Gastrocnemius medialis (tissue), 4 donors: ENCODE results near the gene TMED1. TPM values are rescaled to one million over a fixed set of nuclear protein-coding genes. Genes with fewer than 3 reads are reported as not detected.
"Not testable (repeated sequence)": the region's sequence is repeated elsewhere in the genome, so short reads cannot be mapped to it uniquely, and the experiment has no call there.

ENCODE experiments used
- ATAC-seq, 2 donors: fragments of 150-250 bp; one replicate each; pipeline ENCODE4 v1.9.1; 2016
- DNase-seq, 2 donors: peaks; one replicate each; pipeline ENCODE4 v3.0.0-alpha.2; 2019
- H3K27ac ChIP-seq, 4 donors: fragments of 200-600 bp; sonication (generic); 1 replicate in 1 of 4; 2 replicates in 3 of 4; pipeline ENCODE4 v1.5.1; 2016 to 2018; ENCODE audit warnings: mild to moderate bottlenecking in 2 of 4, moderate library complexity in 1 of 4
- H3K27me3 ChIP-seq, 3 donors: fragments of 200-600 bp; sonication (generic) in 2 of 3; 1 replicate in 1 of 3; 2 replicates in 2 of 3; pipeline versions ENCODE4 v1.5.1 to v1.6.0; 2016 to 2019; ENCODE audit warnings: mild to moderate bottlenecking in 1 of 3, moderate library complexity in 1 of 3
- H3K36me3 ChIP-seq, 2 donors: fragments of 200-600 bp; sonication (generic) in 1 of 2; one replicate each; pipeline ENCODE4 v1.5.1; 2017 to 2018
- H3K4me1 ChIP-seq, 2 donors: fragments of 200-600 bp; sonication (generic) in 1 of 2; one replicate each; pipeline ENCODE4 v1.5.1; 2016 to 2017; ENCODE audit warnings: mild to moderate bottlenecking in 2 of 2
- H3K4me3 ChIP-seq, 4 donors: fragments of 200-600 bp; sonication (generic) in 3 of 4; 1 replicate in 1 of 4; 2 replicates in 3 of 4; pipeline ENCODE4 v1.5.1; 2016 to 2019; ENCODE audit warnings: mild to moderate bottlenecking in 2 of 4
- H3K9me3 ChIP-seq, 3 donors: fragments of 200-600 bp; sonication (generic) in 2 of 3; 1 replicate in 1 of 3; 2 replicates in 2 of 3; pipeline ENCODE4 v1.5.1; 2016 to 2019
- CTCF ChIP-seq, 5 experiments: fragments of 450-650 bp in 3 of 5; fragments of 200-600 bp in 2 of 5; sonication (generic) in 2 of 5; IDR thresholded peaks in 4 of 5; conservative IDR thresholded peaks in 1 of 5; 1 replicate in 4 of 5; 2 replicates in 1 of 5; pipeline ENCODE4 v1.5.1; 2016 to 2019; ENCODE audit warnings: antibody characterized with exemption in 5 of 5, mild to moderate bottlenecking in 3 of 5, moderate library complexity in 3 of 5
- POLR2A ChIP-seq, 2 donors: fragments of 450-650 bp; IDR thresholded peaks; one replicate each; pipeline ENCODE4 v1.6.1; 2017; ENCODE audit warnings: antibody characterized with exemption in 2 of 2, mild to moderate bottlenecking in 2 of 2, moderate library complexity in 2 of 2
- in situ Hi-C, 4 donors: fragments of 200-750 bp; cut with MboI; loops; one replicate each; pipeline versions ENCODE4 v1.15.0 to v1.8.0; 2017; ENCODE audit warnings: low sequenced_read_pairs in 4 of 4
- intact Hi-C: fragments of 100-400 bp; cut with DNase I; formaldehyde crosslinking; loops from one replicate; pipeline ENCODE4 v1.15.1; 2023; ENCODE audit warnings: low total_unique reads
- total RNA-seq, 4 donors: library from RNA; depleted of rRNA; stranded (reverse); fragments of >200 nt; gene quantifications; one replicate each; pipeline versions ENCODE4 v1.1.0 to v1.2.3, GENCODE V29; 2016

Gene TMED1
- total RNA-seq, 4 donors from 2014 or later, result 33.0 to 90.0 (median 57.1) TPM

- H3K36me3 ChIP-seq, result no peaks in the 10 kb centered on the region
- H3K9me3 ChIP-seq, result peaks cover 0 to 4% (median 2%) of the 10 kb centered on the region in 3 donors
- no peaks in the 10 kb centered on the region for H3K27me3 ChIP-seq
- no peak for TF ChIP-seq POLR2A (IDR thresholded peaks at IDR 0.05)
- no peak for TF ChIP-seq CTCF (IDR thresholded peaks at IDR 0.05 in 4 of 5, conservative IDR thresholded peaks at IDR 0.05 in 1 of 5)
- intact Hi-C loops (loop anchor here (5.0 to 10.0 kb wide), 2 partner anchors 137 to 275 kb away; partner anchors contain the start of genes CDKN2D, KRI1 and QTRT1), in situ Hi-C loops (no loop called here)
- ATAC-seq (no peak), DNase-seq (no peak)
- peaks cover 6 to 10% of the 10 kb centered on the region in 2 donors for H3K4me1 ChIP-seq
- H3K4me3 ChIP-seq, result no peak overlapping the region
- H3K27ac ChIP-seq, result no peak overlapping the region
Measured at GRCh38 chr19:10839114-10840050, 3.4 kb upstream of the TMED1 start.

- peaks cover 0 to 4% (median 2%) of the 10 kb centered on the region in 3 donors for H3K9me3 ChIP-seq
- intact Hi-C loops, result loop anchor here (5.0 to 10.0 kb wide), 2 partner anchors 136 to 274 kb away; partner anchors contain the start of genes CDKN2D, KRI1 and QTRT1
- in situ Hi-C loops, result no loop called here
- peaks cover 6 to 10% of the 10 kb centered on the region in 2 donors for H3K4me1 ChIP-seq
- DNase-seq (no peak), ATAC-seq (no peak)
- no peak overlapping the region for H3K27ac ChIP-seq
- no peaks in the 10 kb centered on the region for H3K27me3 ChIP-seq
- H3K4me3 ChIP-seq, result no peak overlapping the region
- TF ChIP-seq POLR2A (IDR thresholded peaks at IDR 0.05), result no peak
- no peak for TF ChIP-seq CTCF (IDR thresholded peaks at IDR 0.05 in 4 of 5, conservative IDR thresholded peaks at IDR 0.05 in 1 of 5)
- peaks cover 0 to 8% of the 10 kb centered on the region in 2 donors for H3K36me3 ChIP-seq
Measured at GRCh38 chr19:10838377-10838776, 2.4 kb upstream of the TMED1 start.

- Histone ChIP-seq H3K4me1 (peaks cover 6 to 10% of the 10 kb centered on the region in 2 donors), H3K36me3 (peaks cover 0 to 11% of the 10 kb centered on the region in 2 donors)
- H3K27ac ChIP-seq, H3K9me3 ChIP-seq, DNase-seq, ATAC-seq, H3K27me3 ChIP-seq, in situ Hi-C loops, H3K4me3 ChIP-seq: not testable (repeated sequence)
- intact Hi-C loops, result loop anchor here (2.0 to 10.0 kb wide), 4 partner anchors 33 to 273 kb away; partner anchors contain the start of genes CARM1, CDKN2D, KRI1 and QTRT1
Measured at GRCh38 chr19:10837649-10838048, 1.6 kb upstream of the TMED1 start.

- Histone ChIP-seq H3K9me3 (peaks cover 0 to 4% (median 2%) of the 10 kb centered on the region in 3 donors), H3K36me3 (peaks cover 0 to 19% of the 10 kb centered on the region in 2 donors), H3K27ac (peak overlapping the region; percentile 95 to 100 (median 98)), H3K4me1 (peaks cover 6 to 10% of the 10 kb centered on the region in 2 donors), H3K27me3 (no peaks in the 10 kb centered on the region), H3K4me3 (peak overlapping the region; percentile 73 to 87 (median 80))
- DNase-seq (peak; percentile 84 to 92), ATAC-seq (peak; percentile 45 to 49)
- in situ Hi-C loops (no loop called here), intact Hi-C loops (loop anchor here (1.0 to 10.0 kb wide), 5 partner anchors 34 to 272 kb away; partner anchors contain the start of genes CARM1, CDKN2D, KRI1 and QTRT1)
- TF ChIP-seq CTCF (IDR thresholded peaks at IDR 0.05 in 4 of 5, conservative IDR thresholded peaks at IDR 0.05 in 1 of 5) (no peak), POLR2A (IDR thresholded peaks at IDR 0.05) (no peak)
Measured at GRCh38 chr19:10836479-10837330, 693 bp upstream of the TMED1 start.
